UCSD-AML1 (cell line): Measurements from ENCODE around the gene ULBP1.
"Not testable (repeated sequence)": the region's sequence is repeated elsewhere in the genome, so short reads cannot be mapped to it uniquely, and the experiment has no call there.

Source experiments
- DNase-seq: peaks from one replicate; lab custom pipeline; 2025; ENCODE audit not compliant: unreplicated experiment; lab: John Stamatoyannopoulos, UW

Gene ULBP1

GRCh38 chr6:149951096-149951495 is 12.6 kb upstream of the ULBP1 start:
- DNase-seq: no peak

- no peak for DNase-seq
These were observed 12.1 kb upstream of the ULBP1 start for GRCh38 chr6:149951626-149952025.

GRCh38 chr6:149953390-149953789 is 10.4 kb upstream of the ULBP1 start:
- not testable (repeated sequence) for DNase-seq

GRCh38 chr6:149953934-149954327 is 9.8 kb upstream of the ULBP1 start:
- not testable (repeated sequence) for DNase-seq

- not testable (repeated sequence) for DNase-seq
These were observed 9.3 kb upstream of the ULBP1 start for GRCh38 chr6:149954328-149954983.

GRCh38 chr6:149954984-149955653 is 8.6 kb upstream of the ULBP1 start:
- DNase-seq: not testable (repeated sequence)

- not testable (repeated sequence) for DNase-seq
These were observed 8.0 kb upstream of the ULBP1 start for GRCh38 chr6:149955654-149956317.

- DNase-seq: not testable (repeated sequence)
These were observed 5.6 kb upstream of the ULBP1 start for GRCh38 chr6:149958124-149958523.

GRCh38 chr6:149959806-149960205 is 3.9 kb upstream of the ULBP1 start:
- not testable (repeated sequence) for DNase-seq

- no peak for DNase-seq
These were observed 3.3 kb upstream of the ULBP1 start for GRCh38 chr6:149960488-149960887.

- peak; percentile 51 for DNase-seq
These were observed 1.9 kb upstream of the ULBP1 start for GRCh38 chr6:149961728-149962425.

- no peak for DNase-seq
These were observed 1.1 kb upstream of the ULBP1 start for GRCh38 chr6:149962461-149963211.

GRCh38 chr6:149963212-149963461 is 606 bp upstream of the ULBP1 start:
- DNase-seq: no peak

- no peak for DNase-seq
These were observed 808 bp downstream of the ULBP1 start for GRCh38 chr6:149964308-149965193.

GRCh38 chr6:149965194-149966020 is 1.7 kb downstream of the ULBP1 start:
- peak; percentile 26 for DNase-seq

GRCh38 chr6:149966319-149966718 is 2.6 kb downstream of the ULBP1 start:
- not testable (repeated sequence) for DNase-seq

- no peak for DNase-seq
These were observed 3.8 kb downstream of the ULBP1 start for GRCh38 chr6:149967591-149967990.

- not testable (repeated sequence) for DNase-seq
These were observed 4.3 kb downstream of the ULBP1 start for GRCh38 chr6:149967999-149968398.

- DNase-seq: not testable (repeated sequence)
These were observed 5.2 kb downstream of the ULBP1 start for GRCh38 chr6:149968909-149969308.
